CD4-positive, alpha-beta T cell treated with Interleukin-2 at 100 ng/mL for 4 hours (primary cell): ENCODE data around the gene IER2.
"Not testable (repeated sequence)": the region's sequence is repeated elsewhere in the genome, so short reads cannot be mapped to it uniquely, and the experiment has no call there.

Experiments
- DNase-seq: peaks from one replicate; pipeline ENCODE4 v3.0.0-alpha.2; 2020; ENCODE audit warnings: low spot score

Gene IER2

DNA sequence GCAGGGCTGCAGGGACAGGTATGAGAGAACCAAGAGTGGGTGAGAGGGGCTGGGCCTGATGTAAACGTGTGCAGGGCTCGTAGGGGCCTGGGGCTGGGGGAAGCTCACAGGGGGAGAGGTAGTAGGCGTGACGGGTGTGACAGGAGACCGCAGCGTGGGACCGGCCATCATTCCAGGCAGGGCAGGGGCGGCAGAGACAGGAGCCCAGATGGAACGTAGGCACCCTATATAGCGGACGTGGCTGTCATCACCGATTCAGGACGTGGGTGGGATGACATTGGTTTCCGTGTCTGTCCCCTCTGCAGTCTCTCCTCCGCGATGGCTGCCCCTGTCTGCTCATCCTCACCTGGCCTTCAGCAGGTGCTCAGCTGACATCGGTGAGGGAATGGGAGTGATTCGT is 48.4 kb downstream of the IER2 start:
- DNase-seq = no peak

DNA sequence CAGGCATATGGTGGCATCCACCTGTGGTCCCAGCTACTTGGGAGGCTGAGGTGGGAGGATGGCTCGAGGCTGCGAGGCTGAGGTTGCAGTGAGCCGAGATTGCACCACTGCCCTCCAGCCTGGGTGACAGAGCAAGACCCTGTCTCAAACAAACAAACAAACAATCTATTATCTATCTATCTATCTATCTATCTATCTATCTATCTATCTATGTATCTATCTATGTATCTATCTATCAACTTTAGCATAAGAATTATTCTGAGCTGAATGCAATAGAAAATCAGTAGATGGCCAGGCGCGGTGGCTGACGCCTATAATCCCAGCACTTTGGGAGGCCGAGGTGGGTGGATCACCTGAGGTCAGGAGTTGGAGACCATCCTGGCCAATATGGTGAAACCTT is 51.9 kb downstream of the IER2 start:
- DNase-seq = not testable (repeated sequence)
